ENCODE results near the gene WDR7. TPM values are rescaled to one million over a fixed set of nuclear protein-coding genes. Genes with fewer than 3 reads are reported as not detected.

The WDR7 gene
- total RNA-seq, 4 donors from 2014 or later = 19.3 to 51.4 (median 28.8) TPM

DNA sequence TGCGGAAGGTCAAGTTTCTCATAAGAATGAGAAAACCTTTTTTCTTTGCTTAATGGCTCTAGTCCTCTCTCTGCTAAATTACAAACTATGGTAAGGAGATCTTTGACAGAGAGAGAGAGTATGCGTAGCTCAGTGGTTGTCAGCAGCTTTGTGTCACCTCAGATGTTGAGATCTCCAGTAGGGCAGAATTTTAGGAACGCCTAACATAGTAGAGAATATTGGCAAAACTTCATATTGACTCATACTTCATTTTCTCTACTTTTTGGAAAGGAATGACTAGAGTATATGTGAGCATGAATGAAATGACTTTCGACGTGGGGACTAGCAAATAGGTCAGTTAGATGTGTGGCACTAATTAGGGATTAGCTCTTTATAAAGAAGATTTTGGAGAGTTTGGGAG, 64.0 kb downstream of the WDR7 start:
- Histone ChIP-seq H3K27ac (no peak overlapping the region), H3K4me1 (no peaks in the 10 kb centered on the region), H3K36me3 (peaks cover 0 to 13% of the 10 kb centered on the region in 2 donors), H3K4me3 (no peak overlapping the region), H3K9me3 (no peaks in the 10 kb centered on the region), H3K27me3 (no peaks in the 10 kb centered on the region)
- WGBS, 2 donors (ENCODE audit: low coverage in 1 of 2) = 68 to 92% methylated on average over 5 of the region's 5 CpGs
- ATAC-seq = no peak
- TF ChIP-seq CTCF (IDR thresholded peaks at IDR 0.05) = no peak
- no peak for TF ChIP-seq POLR2A (IDR thresholded peaks at IDR 0.05)
- no peak for TF ChIP-seq POLR2AphosphoS5 (IDR thresholded peaks at IDR 0.05)
- TF ChIP-seq EP300 (IDR thresholded peaks at IDR 0.05) = no peak

GRCh38 chr18:56716692-56717146, 65.6 kb downstream of the WDR7 start:
- Histone ChIP-seq H3K9me3 (no peaks in the 10 kb centered on the region), H3K36me3 (peaks cover 0 to 19% of the 10 kb centered on the region in 2 donors), H3K4me1 (no peaks in the 10 kb centered on the region), H3K27ac (no peak overlapping the region), H3K4me3 (no peak overlapping the region), H3K27me3 (no peaks in the 10 kb centered on the region)
- WGBS, 2 donors (ENCODE audit: low coverage in 1 of 2) = 67 to 89% methylated on average over 2 of the region's 2 CpGs
- TF ChIP-seq EP300 (IDR thresholded peaks at IDR 0.05) (no peak), POLR2A (IDR thresholded peaks at IDR 0.05) (no peak), POLR2AphosphoS5 (IDR thresholded peaks at IDR 0.05) (no peak), CTCF (IDR thresholded peaks at IDR 0.05) (no peak)
- no peak for ATAC-seq

DNA sequence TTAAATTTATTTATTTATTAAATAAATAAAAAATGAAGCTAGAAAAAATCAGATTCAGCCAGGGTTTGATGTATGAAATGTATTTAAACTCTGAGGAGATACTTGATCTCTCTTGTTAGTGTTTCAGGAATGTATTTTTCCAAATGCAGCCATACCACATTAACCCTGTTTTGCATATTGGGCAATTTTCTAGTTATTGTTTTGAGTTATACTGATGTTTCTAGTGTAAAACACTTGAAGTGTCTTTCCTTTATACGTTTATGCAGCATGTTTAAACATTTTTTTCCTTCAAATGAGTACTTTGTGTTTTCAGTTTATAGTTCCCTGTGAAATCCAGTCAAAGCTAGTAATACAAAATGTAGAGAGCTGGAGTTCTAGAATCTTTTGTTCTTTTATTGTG, 69.9 kb downstream of the WDR7 start:
- Histone ChIP-seq H3K27ac (no peak overlapping the region), H3K27me3 (no peaks in the 10 kb centered on the region), H3K4me1 (no peaks in the 10 kb centered on the region), H3K36me3 (peaks cover 0 to 34% of the 10 kb centered on the region in 2 donors), H3K9me3 (no peaks in the 10 kb centered on the region), H3K4me3 (no peak overlapping the region)
- TF ChIP-seq CTCF (IDR thresholded peaks at IDR 0.05) (no peak), POLR2A (IDR thresholded peaks at IDR 0.05) (no peak), POLR2AphosphoS5 (IDR thresholded peaks at IDR 0.05) (no peak), EP300 (IDR thresholded peaks at IDR 0.05) (no peak)
- no peak for ATAC-seq
- 89 to 90% methylated on average over 1 of the region's 1 CpG for WGBS, 2 donors (ENCODE audit: low coverage in 1 of 2)

DNA sequence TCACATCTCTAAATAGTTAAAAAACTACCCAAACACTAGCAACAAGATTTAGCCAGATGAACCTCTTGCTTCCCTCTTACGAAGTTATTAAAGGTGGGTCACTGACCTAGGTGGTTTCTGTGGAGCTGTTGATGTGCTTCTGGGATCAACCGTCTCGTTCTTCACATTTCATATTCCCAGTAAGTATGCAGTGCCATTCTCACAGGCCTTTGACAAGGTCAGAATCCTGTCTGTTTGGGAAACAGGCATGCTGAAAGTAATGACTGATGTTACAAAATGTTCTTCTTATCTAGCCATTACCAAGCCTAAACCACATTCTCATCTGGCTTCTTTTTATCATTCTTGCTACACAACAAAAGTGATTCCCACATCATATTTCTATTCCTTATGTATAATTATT, 70.3 kb downstream of the WDR7 start:
- no peaks in the 10 kb centered on the region for H3K4me1 ChIP-seq
- no peaks in the 10 kb centered on the region for H3K27me3 ChIP-seq
- H3K4me3 ChIP-seq = no peak overlapping the region
- no peak for TF ChIP-seq EP300 (IDR thresholded peaks at IDR 0.05)
- TF ChIP-seq POLR2AphosphoS5 (IDR thresholded peaks at IDR 0.05) = no peak
- no peak for TF ChIP-seq POLR2A (IDR thresholded peaks at IDR 0.05)
- TF ChIP-seq CTCF (IDR thresholded peaks at IDR 0.05) = no peak
- 81 to 85% methylated on average over 2 to 3 of the region's 3 CpGs for WGBS, 2 donors (ENCODE audit: low coverage in 1 of 2)
- ATAC-seq = no peak
- peaks cover 0 to 34% of the 10 kb centered on the region in 2 donors for H3K36me3 ChIP-seq
- no peak overlapping the region for H3K27ac ChIP-seq
- H3K9me3 ChIP-seq = no peaks in the 10 kb centered on the region

DNA sequence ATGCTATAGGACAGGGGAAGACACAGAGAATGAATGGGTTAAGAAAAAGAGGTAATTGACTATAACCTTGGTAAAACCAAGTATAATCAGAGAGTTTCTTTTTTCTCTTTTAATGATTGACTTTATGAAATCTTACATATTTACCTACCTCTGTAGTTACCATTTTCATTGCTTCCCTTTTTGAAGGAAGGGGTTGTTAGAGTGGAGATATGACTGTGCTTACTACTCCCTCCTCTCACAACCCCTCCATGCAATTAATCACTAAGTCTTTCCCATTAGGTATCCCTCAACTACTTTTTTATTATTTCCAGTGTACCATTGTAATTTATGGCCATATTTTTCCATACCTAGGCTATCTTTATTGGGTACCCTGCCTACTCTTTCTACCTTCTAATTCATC, 71.4 kb downstream of the WDR7 start:
- H3K36me3 ChIP-seq = peaks cover 0 to 40% of the 10 kb centered on the region in 2 donors
- no peaks in the 10 kb centered on the region for H3K9me3 ChIP-seq
- no peak overlapping the region for H3K27ac ChIP-seq
- H3K4me1 ChIP-seq = no peaks in the 10 kb centered on the region
- ATAC-seq = no peak
- no peaks in the 10 kb centered on the region for H3K27me3 ChIP-seq
- TF ChIP-seq EP300 (IDR thresholded peaks at IDR 0.05) (no peak), POLR2AphosphoS5 (IDR thresholded peaks at IDR 0.05) (no peak), CTCF (IDR thresholded peaks at IDR 0.05) (no peak), POLR2A (IDR thresholded peaks at IDR 0.05) (no peak)
- no peak overlapping the region for H3K4me3 ChIP-seq

Data from gastroesophageal sphincter (tissue), 4 donors.